H9 (cell line): Measurements from ENCODE around the gene KDM2B. TPM values are rescaled to one million over a fixed set of nuclear protein-coding genes. Genes with fewer than 3 reads are reported as not detected.
A peak's percentile ranks its signal among the peaks of the same experiment; 100 is the strongest.

ENCODE experiments used
- DNase-seq: peaks from one replicate; pipeline ENCODE4 v3.0.0-alpha.2; 2017
- H2AFZ ChIP-seq: one replicate; pipeline ENCODE4 v1.6.1; 2013; ENCODE audit warnings: mild to moderate bottlenecking, low read length, control low read depth, moderate library complexity
- H2AK5ac ChIP-seq: 2 replicates; pipeline ENCODE4 v1.6.1; 2013; ENCODE audit warnings: low read length, control low read depth, mixed read lengths; ENCODE audit not compliant: insufficient read length
- H2BK120ac ChIP-seq: one replicate; pipeline ENCODE4 v1.6.1; 2013; ENCODE audit warnings: low read depth, mild to moderate bottlenecking, low read length, control low read depth, inconsistent platforms; ENCODE audit not compliant: poor library complexity, severe bottlenecking
- H2BK12ac ChIP-seq: 2 replicates; pipeline ENCODE4 v1.6.1; 2013; ENCODE audit warnings: low read length, control low read depth, mixed read lengths, low read depth; ENCODE audit not compliant: insufficient read length
- H2BK15ac ChIP-seq: 2 replicates; pipeline ENCODE4 v1.6.1; 2013; ENCODE audit warnings: low read depth, low read length, control low read depth
- H2BK20ac ChIP-seq: one replicate; pipeline ENCODE4 v1.6.1; 2013; ENCODE audit warnings: low read depth, mild to moderate bottlenecking, low read length, control low read depth, inconsistent platforms; ENCODE audit not compliant: poor library complexity, severe bottlenecking
- H2BK5ac ChIP-seq: 2 replicates; pipeline ENCODE4 v1.6.1; 2013; ENCODE audit warnings: low read length, control low read depth, mixed read lengths; ENCODE audit not compliant: insufficient read length
- H3K14ac ChIP-seq: 2 replicates; pipeline ENCODE4 v1.6.1; 2013; ENCODE audit warnings: low read length, control low read depth; ENCODE audit not compliant: insufficient read depth
- H3K18ac ChIP-seq: 2 replicates; pipeline ENCODE4 v1.6.1; 2013; ENCODE audit warnings: low read depth, mild to moderate bottlenecking, mixed read lengths, low read length, control low read depth; ENCODE audit not compliant: insufficient read length
- H3K23ac ChIP-seq: 2 replicates; pipeline ENCODE4 v1.6.1; 2013; ENCODE audit warnings: low read length, control low read depth, mixed read lengths, low read depth; ENCODE audit not compliant: insufficient read length
- H3K23me2 ChIP-seq: 2 replicates; pipeline ENCODE4 v1.6.1; 2013; ENCODE audit warnings: low read depth, mild to moderate bottlenecking, mixed read lengths, low read length, control low read depth; ENCODE audit not compliant: insufficient read length, poor library complexity, severe bottlenecking
- H3K27ac ChIP-seq: 2 replicates; pipeline ENCODE4 v1.5.1; 2013; ENCODE audit warnings: low read length, control low read depth, mixed read lengths, low read depth; ENCODE audit not compliant: insufficient read length
- H3K27me3 ChIP-seq: 2 replicates; pipeline ENCODE4 v1.6.1; 2013; ENCODE audit warnings: low read length, control low read depth, inconsistent platforms; ENCODE audit not compliant: insufficient read depth
- H3K4ac ChIP-seq: 2 replicates; pipeline ENCODE4 v1.6.1; 2013; ENCODE audit warnings: low read depth, mild to moderate bottlenecking, control low read depth, inconsistent platforms, low read length, moderate library complexity
- H3K4me1 ChIP-seq: 2 replicates; pipeline ENCODE4 v1.6.1; 2013; ENCODE audit warnings: low read length, control low read depth, inconsistent platforms; ENCODE audit not compliant: insufficient read depth
- H3K4me2 ChIP-seq: 2 replicates; pipeline ENCODE4 v1.6.1; 2013; ENCODE audit warnings: low read length, control low read depth, mixed read lengths; ENCODE audit not compliant: insufficient read length, insufficient read depth
- H3K56ac ChIP-seq: 2 replicates; pipeline ENCODE4 v1.6.1; 2013; ENCODE audit warnings: low read depth, mild to moderate bottlenecking, mixed read lengths, low read length, control low read depth; ENCODE audit not compliant: insufficient read length
- H3K79me1 ChIP-seq: 2 replicates; pipeline ENCODE4 v1.6.1; 2013; ENCODE audit warnings: low read depth, mild to moderate bottlenecking, moderate library complexity, low read length, control low read depth, inconsistent platforms; ENCODE audit not compliant: insufficient read depth, poor library complexity, severe bottlenecking
- H3K79me2 ChIP-seq: 2 replicates; pipeline ENCODE4 v1.6.1; 2013; ENCODE audit warnings: low read length, control low read depth, inconsistent platforms; ENCODE audit not compliant: insufficient read depth
- H3K9ac ChIP-seq: 2 replicates; pipeline ENCODE4 v1.6.1; 2013; ENCODE audit warnings: low read length, control low read depth, mixed read lengths; ENCODE audit not compliant: insufficient read length; ENCODE audit errors: extremely low read depth
- H3K9me3 ChIP-seq: one replicate; pipeline ENCODE4 v1.6.1; 2013; ENCODE audit warnings: low read depth, low read length, inconsistent platforms; ENCODE audit not compliant: control insufficient read depth
- H3T11ph ChIP-seq: one replicate; pipeline ENCODE4 v1.6.1; 2013; ENCODE audit warnings: mild to moderate bottlenecking, low read length, control low read depth, inconsistent platforms
- H4K20me1 ChIP-seq: one replicate; pipeline ENCODE4 v1.6.1; 2013; ENCODE audit not compliant: control insufficient read depth, insufficient read length, insufficient read depth
- H4K5ac ChIP-seq: 2 replicates; pipeline ENCODE4 v1.6.1; 2013; ENCODE audit warnings: low read depth, mild to moderate bottlenecking, mixed read lengths, low read length, control low read depth; ENCODE audit not compliant: insufficient read length
- H4K8ac ChIP-seq: replicated peaks from 2 replicates; pipeline ENCODE4 v1.6.1; 2013; ENCODE audit warnings: low read length, control low read depth, mixed read lengths, low read depth; ENCODE audit not compliant: insufficient read length
- H4K91ac ChIP-seq: 2 replicates; pipeline ENCODE4 v1.6.1; 2013; ENCODE audit warnings: low read depth, mild to moderate bottlenecking, moderate library complexity, mixed read lengths, low read length, control low read depth; ENCODE audit not compliant: insufficient read length
- H3K27ac Mint-ChIP-seq, 3 experiments: 2 replicates in 2 of 3; 3 replicates in 1 of 3; pipeline ENCODE4 v1.8.0; 2020 to 2021; ENCODE audit warnings: mixed read lengths in 3 of 3, mild to moderate bottlenecking in 1 of 3, moderate library complexity in 1 of 3
- H3K27me3 Mint-ChIP-seq: 2 replicates; pipeline ENCODE4 v1.8.0; 2021; ENCODE audit warnings: low read depth, mild to moderate bottlenecking, moderate library complexity, mixed read lengths
- H3K36me3 Mint-ChIP-seq, 3 experiments: 2 replicates in 2 of 3; 3 replicates in 1 of 3; pipeline ENCODE4 v1.8.0; 2020 to 2021; ENCODE audit warnings: low read depth in 3 of 3, mixed read lengths in 3 of 3; ENCODE audit not compliant: insufficient read depth in 1 of 3
- H3K4me1 Mint-ChIP-seq, 2 experiments: 2 replicates each; pipeline ENCODE4 v1.8.0; 2020; ENCODE audit warnings: mixed read lengths in 2 of 2
- H3K4me3 Mint-ChIP-seq, 2 experiments: 2 replicates in 1 of 2; 3 replicates in 1 of 2; pipeline ENCODE4 v1.8.0; 2020 to 2021; ENCODE audit warnings: mild to moderate bottlenecking in 2 of 2, mixed read lengths in 2 of 2, moderate library complexity in 1 of 2
- H3K9me3 Mint-ChIP-seq, 2 experiments: 2 replicates in 1 of 2; 3 replicates in 1 of 2; pipeline ENCODE4 v1.8.0; 2020; ENCODE audit warnings: mild to moderate bottlenecking in 2 of 2, mixed read lengths in 2 of 2, moderate library complexity in 1 of 2
- CTCF ChIP-seq: fragments of 200-600 bp; sonication (generic); conservative IDR thresholded peaks from 3 replicates; pipeline ENCODE4 v1.8.0; 2021; ENCODE audit warnings: antibody characterized with exemption, mild to moderate bottlenecking
- WGBS: extraction: QIAGEN DNeasy Blood & Tissue Kit; methylation state at CpG from one replicate; pipeline ENCODE4 v1.1.7; 2013; ENCODE audit warnings: missing lambda C conversion rate, low lambda C conversion rate, mixed read lengths; ENCODE audit not compliant: insufficient read length; ENCODE audit errors: extremely low coverage; 5-methylcytosine and 5-hydroxymethylcytosine counted together
- total RNA-seq: library from RNA; stranded (reverse); gene quantifications from 2 replicates; pipeline ENCODE4 v1.2.1, GENCODE V29; 2021

Gene KDM2B
- total RNA-seq, 1 experiment from 2014 or later: 143 TPM

GRCh38 chr12:121513464-121514183 lies 67.2 kb downstream of the KDM2B start:
- H2AK5ac ChIP-seq: no peak overlapping the region
- no peak overlapping the region for H3K27ac ChIP-seq
- H4K8ac ChIP-seq: no peak overlapping the region
- Mint-ChIP-seq H3K27ac (peak overlapping the region; percentile 67 to 86 (median 69); a peak in 5 of 7 replicates), H3K4me1 (peaks cover 18 to 30% of the 10 kb centered on the region in 2 experiments), H3K4me3 (no peak overlapping the region), H3K27me3 (no peaks in the 10 kb centered on the region), H3K36me3 (peaks cover 34 to 71% (median 56%) of the 10 kb centered on the region in 3 experiments), H3K9me3 (peaks cover 4 to 6% of the 10 kb centered on the region in 2 experiments)
- no peaks in the 10 kb centered on the region for H3K79me1 ChIP-seq
- no peak overlapping the region for H2BK120ac ChIP-seq
- no peak overlapping the region for H3K56ac ChIP-seq
- H4K5ac ChIP-seq: no peak overlapping the region
- H3K18ac ChIP-seq: no peak overlapping the region
- no peaks in the 10 kb centered on the region for H3K79me2 ChIP-seq
- WGBS: no CpG with 5 or more reads among the region's 17 CpGs
- H3T11ph ChIP-seq: no peak overlapping the region
- no peaks in the 10 kb centered on the region for H3K27me3 ChIP-seq
- H3K4ac ChIP-seq: no peak overlapping the region
- H2BK15ac ChIP-seq: no peak overlapping the region
- no peak overlapping the region for H4K91ac ChIP-seq
- no peak overlapping the region for H2BK20ac ChIP-seq
- peak; percentile 94 for DNase-seq
- H2BK5ac ChIP-seq: no peak overlapping the region
- H3K4me2 ChIP-seq: no peak overlapping the region
- H3K9me3 ChIP-seq: no peaks in the 10 kb centered on the region
- no peak overlapping the region for H2AFZ ChIP-seq
- no peaks in the 10 kb centered on the region for H3K23me2 ChIP-seq
- no peak overlapping the region for H3K14ac ChIP-seq
- no peak overlapping the region for H3K23ac ChIP-seq
- H3K4me1 ChIP-seq: no peaks in the 10 kb centered on the region
- no peak overlapping the region for H3K9ac ChIP-seq
- peak; percentile 20; the same call in 2 of the 3 replicates for TF ChIP-seq CTCF
- no peak overlapping the region for H2BK12ac ChIP-seq
- H4K20me1 ChIP-seq: peaks cover 5% of the 10 kb centered on the region
